HFF-Myc (cell line): ENCODE measurements around the gene ADAMTS16.
"Not testable (repeated sequence)": the region's sequence is repeated elsewhere in the genome, so short reads cannot be mapped to it uniquely, and the experiment has no call there.

Experiments
- DNase-seq: peaks from one replicate; pipeline ENCODE4 v3.0.0-alpha.2; 2011; ENCODE audit warnings: low read depth; ENCODE audit errors: extremely low read depth
- H3K4me3 ChIP-seq: replicated peaks from 2 replicates; pipeline ENCODE4 v1.5.1; 2011; ENCODE audit warnings: low read depth, mild to moderate bottlenecking, control low read depth, low read length
- CTCF ChIP-seq: IDR thresholded peaks from 2 replicates; pipeline ENCODE4 v1.5.1; 2012; ENCODE audit warnings: mild to moderate bottlenecking, low read depth, low read length, control low read depth; ENCODE audit errors: missing control alignments

ADAMTS16 gene

GRCh38 chr5:5134107-5134506 is 6.0 kb upstream of the ADAMTS16 start:
- no peak for DNase-seq
- no peak for TF ChIP-seq CTCF

GRCh38 chr5:5135957-5136676 is 4.0 kb upstream of the ADAMTS16 start:
- TF ChIP-seq CTCF, result no peak
- no peak for DNase-seq
- no peak overlapping the region for H3K4me3 ChIP-seq

More at GRCh38 chr5:5134107-5134506, 6.0 kb upstream of the ADAMTS16 start:
- no peak overlapping the region for H3K4me3 ChIP-seq

GRCh38 chr5:5137851-5138250 is 2.3 kb upstream of the ADAMTS16 start:
- H3K4me3 ChIP-seq, DNase-seq: not testable (repeated sequence)

- no peak for TF ChIP-seq CTCF
- no peak overlapping the region for H3K4me3 ChIP-seq
- DNase-seq, result no peak
Measured at GRCh38 chr5:5139336-5139776, 774 bp upstream of the ADAMTS16 start.

- H3K4me3 ChIP-seq, result peak overlapping the region; percentile 13; the same call in 1 of the 2 replicates
- no peak for TF ChIP-seq CTCF
- DNase-seq, result no peak
Measured at GRCh38 chr5:5140479-5141338, 579 bp downstream of the ADAMTS16 start.

- H3K4me3 ChIP-seq, result no peak overlapping the region
- no peak for DNase-seq
- TF ChIP-seq CTCF, result no peak
Measured at GRCh38 chr5:5141339-5141599, 1.1 kb downstream of the ADAMTS16 start.
